ENCODE measurements around the gene STX7. TPM values are rescaled to one million over a fixed set of nuclear protein-coding genes. Genes with fewer than 3 reads are reported as not detected.

STX7 gene
- total and polyA plus RNA-seq, 2 experiments from 2014 or later, result 47.2 to 59.8 TPM

GRCh38 chr6:132512342-132512637 lies 626 bp downstream of the STX7 start:
- in situ Hi-C loops (cut with MboI), result no loop called here
- Histone ChIP-seq H3K9me2 (ENCODE audit: insufficient read depth) (no peaks in the 10 kb centered on the region), H3K9me3 (ENCODE audit: low read depth) (no peaks in the 10 kb centered on the region), H3K4me3 (peak overlapping the region; percentile 93), H3K27ac (peak overlapping the region; percentile 72), H3K4me2 (ENCODE audit: unreplicated experiment) (peak overlapping the region; percentile 96), H3K36me3 (ENCODE audit: low read depth) (0 out of 2 replicates have a peak, but pooled peaks cover 5% of the 10 kb centered on the region), H4K20me1 (ENCODE audit: insufficient read depth) (peaks cover 3% of the 10 kb centered on the region), H2AFZ (peak overlapping the region; percentile 94), H3K79me2 (ENCODE audit: insufficient read depth) (peaks cover 55% of the 10 kb centered on the region), H3K9ac (peak overlapping the region; percentile 87), H3K27me3 (replicated peaks; ENCODE audit: insufficient read depth) (no peaks in the 10 kb centered on the region), H3F3A (ENCODE audit: insufficient read depth) (peaks cover 16% of the 10 kb centered on the region), H3K4me1 (ENCODE audit: insufficient read depth) (peaks cover 33% of the 10 kb centered on the region)
- TF ChIP-seq EZH2 (IDR thresholded peaks at IDR 0.05; ENCODE audit: insufficient read depth, poor library complexity, severe bottlenecking), result no peak
- TF ChIP-seq EZH2phosphoT487 (IDR thresholded peaks at IDR 0.05; ENCODE audit: insufficient read depth, low read depth), result no peak
- WGBS, 2 experiments (ENCODE audit: low coverage in 1 of 2, low lambda C conversion rate in 2 of 2, missing lambda C conversion rate in 2 of 2), result 1% methylated on average over 7 of the region's 7 CpGs
- DNase-seq, result no peak

DNA sequence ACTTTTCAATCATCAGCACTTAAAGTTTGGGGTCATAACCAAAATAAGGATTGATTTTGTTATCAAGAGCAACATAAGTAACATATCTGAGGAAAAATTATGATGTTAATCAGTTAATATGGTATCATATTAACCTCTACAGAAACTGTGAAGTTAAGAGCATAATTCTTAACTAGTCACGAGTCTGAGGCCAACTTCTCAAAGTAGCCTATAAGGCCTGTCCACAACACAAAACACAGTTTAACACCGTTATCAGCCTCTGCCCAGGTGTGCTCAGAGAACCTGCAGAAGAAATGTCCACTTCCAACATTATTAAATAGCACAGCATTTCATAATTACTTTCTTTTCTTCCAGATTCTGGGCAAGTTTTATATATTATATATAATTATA lies 1.1 kb downstream of the STX7 start:
- Histone ChIP-seq H3K27me3 (replicated peaks; ENCODE audit: insufficient read depth) (no peaks in the 10 kb centered on the region), H3K9me3 (ENCODE audit: low read depth) (no peaks in the 10 kb centered on the region), H3F3A (ENCODE audit: insufficient read depth) (peaks cover 16% of the 10 kb centered on the region), H2AFZ (no peak overlapping the region; the same call in 1 of the 2 replicates), H3K79me2 (ENCODE audit: insufficient read depth) (peaks cover 60% of the 10 kb centered on the region), H3K4me1 (ENCODE audit: insufficient read depth) (peaks cover 33% of the 10 kb centered on the region), H3K27ac (no peak overlapping the region; the same call in 1 of the 2 replicates), H3K36me3 (ENCODE audit: low read depth) (0 out of 2 replicates have a peak, but pooled peaks cover 7% of the 10 kb centered on the region), H3K9ac (peak overlapping the region; percentile 87), H3K4me2 (ENCODE audit: unreplicated experiment) (peak overlapping the region; percentile 96), H3K4me3 (peak overlapping the region; percentile 93), H3K9me2 (ENCODE audit: insufficient read depth) (no peaks in the 10 kb centered on the region), H4K20me1 (ENCODE audit: insufficient read depth) (peaks cover 4% of the 10 kb centered on the region)
- DNase-seq, result no peak
- WGBS, 2 experiments (ENCODE audit: low coverage in 1 of 2, low lambda C conversion rate in 2 of 2, missing lambda C conversion rate in 2 of 2), result 35 to 37% methylated on average over 2 of the region's 2 CpGs
- in situ Hi-C loops (cut with MboI), result no loop called here
- no peak for TF ChIP-seq EZH2phosphoT487 (IDR thresholded peaks at IDR 0.05; ENCODE audit: insufficient read depth, low read depth)
- no peak for TF ChIP-seq EZH2 (IDR thresholded peaks at IDR 0.05; ENCODE audit: insufficient read depth, poor library complexity, severe bottlenecking)

- H3K9ac ChIP-seq, result peak overlapping the region; percentile 87
- peaks cover 16% of the 10 kb centered on the region for H3F3A ChIP-seq (ENCODE audit: insufficient read depth)
- no peaks in the 10 kb centered on the region for H3K27me3 ChIP-seq (replicated peaks; ENCODE audit: insufficient read depth)
- peaks cover 9% of the 10 kb centered on the region for H4K20me1 ChIP-seq (ENCODE audit: insufficient read depth)
- 43 to 53% methylated on average over 4 of the region's 4 CpGs for WGBS, 2 experiments (ENCODE audit: low coverage in 1 of 2, low lambda C conversion rate in 2 of 2, missing lambda C conversion rate in 2 of 2)
- peaks cover 65% of the 10 kb centered on the region for H3K79me2 ChIP-seq (ENCODE audit: insufficient read depth)
- 0 out of 2 replicates have a peak, but pooled peaks cover 11% of the 10 kb centered on the region for H3K36me3 ChIP-seq (ENCODE audit: low read depth)
- H2AFZ ChIP-seq, result no peak overlapping the region
- no peaks in the 10 kb centered on the region for H3K9me3 ChIP-seq (ENCODE audit: low read depth)
- TF ChIP-seq EZH2 (IDR thresholded peaks at IDR 0.05; ENCODE audit: insufficient read depth, poor library complexity, severe bottlenecking), result no peak
- TF ChIP-seq EZH2phosphoT487 (IDR thresholded peaks at IDR 0.05; ENCODE audit: insufficient read depth, low read depth), result no peak
- peak overlapping the region; percentile 93 for H3K4me3 ChIP-seq
- peak; percentile 33 for DNase-seq
- no peaks in the 10 kb centered on the region for H3K9me2 ChIP-seq (ENCODE audit: insufficient read depth)
- peak overlapping the region; percentile 96 for H3K4me2 ChIP-seq (ENCODE audit: unreplicated experiment)
- peaks cover 33% of the 10 kb centered on the region for H3K4me1 ChIP-seq (ENCODE audit: insufficient read depth)
- in situ Hi-C loops (cut with MboI), result no loop called here
- H3K27ac ChIP-seq, result no peak overlapping the region; the same call in 1 of the 2 replicates
Observed at GRCh38 chr6:132511210-132511830, 1.6 kb downstream of the STX7 start.

DNA sequence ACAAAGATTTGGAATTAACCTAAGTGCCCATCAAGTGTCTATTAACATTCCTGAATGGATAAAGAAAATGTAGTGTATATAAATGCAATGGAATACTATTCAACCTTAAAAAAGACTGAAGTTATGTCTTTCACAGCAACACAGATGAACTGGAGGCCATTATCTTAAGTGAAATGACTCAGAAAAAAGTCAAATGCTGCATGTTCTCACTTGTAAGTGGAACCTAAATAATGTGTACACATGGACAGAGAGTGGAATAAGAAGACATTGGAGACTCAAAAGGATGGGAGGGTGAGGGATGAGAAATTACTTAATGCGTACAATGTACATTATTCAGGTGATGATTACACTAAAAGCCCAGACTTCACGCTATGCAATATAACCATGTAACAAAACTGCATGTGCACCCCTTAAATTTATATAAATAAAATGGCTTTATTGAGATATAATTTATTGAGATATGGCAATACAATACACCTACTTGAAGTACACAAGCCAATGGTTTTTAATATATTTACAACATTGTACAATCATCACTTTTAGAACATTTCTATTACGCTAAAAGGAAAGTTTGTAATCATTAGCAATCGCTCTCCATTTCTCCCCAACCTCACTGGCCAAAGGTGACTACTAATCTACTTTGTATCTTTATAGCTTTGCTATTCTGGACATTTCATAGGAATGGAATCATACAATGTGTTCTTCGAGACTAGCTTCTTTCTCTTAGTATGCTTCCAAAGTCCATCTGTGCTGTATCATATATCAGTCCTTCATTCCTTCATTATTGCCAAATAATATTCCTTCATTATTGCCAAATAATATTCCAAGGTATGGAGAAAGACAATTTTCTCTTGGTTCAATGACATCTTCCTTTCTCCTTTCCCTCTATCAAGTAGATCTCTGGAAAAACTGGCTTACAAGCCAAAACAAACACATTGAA lies 5.8 kb downstream of the STX7 start:
- Histone ChIP-seq H3F3A (ENCODE audit: insufficient read depth) (no peaks in the 10 kb centered on the region), H3K4me2 (ENCODE audit: unreplicated experiment) (no peak overlapping the region), H2AFZ (no peak overlapping the region), H4K20me1 (ENCODE audit: insufficient read depth) (peaks cover 15% of the 10 kb centered on the region), H3K79me2 (ENCODE audit: insufficient read depth) (peaks cover 100% of the 10 kb centered on the region), H3K9me2 (ENCODE audit: insufficient read depth) (no peaks in the 10 kb centered on the region), H3K9me3 (ENCODE audit: low read depth) (no peaks in the 10 kb centered on the region), H3K36me3 (ENCODE audit: low read depth) (peaks cover 20% of the 10 kb centered on the region; the same call in 1 of the 2 replicates), H3K4me1 (ENCODE audit: insufficient read depth) (peaks cover 19% of the 10 kb centered on the region), H3K4me3 (no peak overlapping the region), H3K27ac (no peak overlapping the region), H3K27me3 (replicated peaks; ENCODE audit: insufficient read depth) (no peaks in the 10 kb centered on the region), H3K9ac (no peak overlapping the region)
- WGBS, 2 experiments (ENCODE audit: low coverage in 1 of 2, low lambda C conversion rate in 2 of 2, missing lambda C conversion rate in 2 of 2), result 97 to 98% methylated on average over 5 of the region's 5 CpGs
- in situ Hi-C loops (cut with MboI), result no loop called here
- no peak for DNase-seq
- TF ChIP-seq EZH2 (IDR thresholded peaks at IDR 0.05; ENCODE audit: insufficient read depth, poor library complexity, severe bottlenecking) (no peak), EZH2phosphoT487 (IDR thresholded peaks at IDR 0.05; ENCODE audit: insufficient read depth, low read depth) (no peak)

All from GM23248 (cell line).